ENCODE measurements around the gene CYP8B1.

CYP8B1 gene

DNA sequence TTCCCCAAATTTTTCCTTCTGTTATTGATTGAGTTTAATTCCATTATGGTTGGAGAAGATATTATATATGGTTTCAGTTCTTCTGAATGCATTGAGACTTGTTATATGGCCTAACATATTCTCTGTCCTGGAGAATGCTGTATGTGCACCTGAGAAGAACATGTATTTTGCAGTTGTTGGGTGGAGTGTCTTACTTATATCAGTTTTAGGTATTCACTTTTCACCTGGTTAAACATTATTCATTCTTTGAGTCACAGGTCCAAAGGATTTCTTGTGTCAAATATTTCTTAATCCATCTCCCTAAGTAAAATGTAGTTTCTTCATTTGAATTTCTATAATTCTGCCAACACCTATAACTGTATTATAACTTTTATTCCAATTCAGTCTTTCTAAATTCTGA, 48.7 kb downstream of the CYP8B1 start:
- DNase-seq (no peak), ATAC-seq (no peak)

DNA sequence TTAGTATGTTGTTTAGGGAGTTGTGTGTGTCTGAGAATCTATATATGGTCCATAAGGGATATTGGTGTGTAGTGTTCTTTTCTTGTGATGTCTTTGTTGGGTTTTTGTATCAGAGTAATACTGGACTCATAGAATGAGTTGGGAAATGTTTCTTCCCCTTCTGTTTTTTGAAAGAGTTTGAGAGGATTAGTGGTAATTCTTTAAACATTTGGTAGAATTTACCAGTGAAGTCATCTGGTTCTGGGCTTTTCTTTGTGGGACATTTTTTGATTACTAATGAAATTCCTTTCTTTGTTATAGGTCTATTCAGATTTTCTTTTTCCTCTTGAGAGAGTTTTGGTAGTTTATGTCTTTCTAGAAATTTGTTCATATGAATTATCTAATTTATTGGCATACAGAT, 49.5 kb downstream of the CYP8B1 start:
- DNase-seq (no peak), ATAC-seq (no peak)

DNA sequence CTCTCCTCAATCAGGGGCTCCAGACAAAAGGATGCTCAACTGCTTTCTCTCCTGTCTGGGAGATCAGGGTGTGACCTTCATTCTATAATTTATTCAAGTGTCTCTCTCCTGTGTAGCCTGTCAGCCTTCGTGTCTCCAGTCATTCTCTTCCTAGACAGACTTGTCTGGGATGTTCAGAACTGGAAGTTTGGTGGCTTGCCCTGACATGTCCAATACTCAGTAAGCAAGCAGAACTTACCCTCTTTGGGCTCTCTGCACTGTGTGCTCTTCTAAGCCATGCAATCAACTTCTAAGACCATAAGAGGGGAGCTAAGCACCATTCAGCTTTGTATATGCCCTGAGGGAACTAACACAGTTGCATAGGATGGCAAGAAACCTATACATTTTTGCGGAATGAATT, 52.3 kb downstream of the CYP8B1 start:
- ATAC-seq = no peak
- DNase-seq = no peak

DNA sequence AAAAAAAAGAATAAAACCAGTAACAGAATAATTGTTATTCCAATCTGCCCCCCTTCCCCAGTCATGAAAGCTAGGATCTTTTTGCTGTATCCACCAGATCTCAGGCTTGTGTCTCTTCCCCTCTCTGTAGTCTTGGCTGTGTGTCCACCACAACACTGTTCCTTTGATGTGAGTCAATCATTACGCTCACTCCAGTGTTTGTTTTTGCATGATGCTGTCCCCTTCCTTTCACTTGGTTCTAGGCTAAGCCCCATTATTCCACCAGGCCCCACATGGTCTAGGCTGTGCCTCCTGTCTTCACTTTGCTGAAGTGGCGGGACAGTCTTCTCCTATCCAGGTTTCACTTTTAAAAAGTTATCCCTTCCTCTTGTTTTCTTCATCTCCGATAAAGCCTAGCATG, 52.9 kb downstream of the CYP8B1 start:
- no peak for ATAC-seq
- no peak for DNase-seq

Measured in stimulated activated naive CD8-positive, alpha-beta T cell treated with anti-CD3 and anti-CD28 coated beads, Interleukin-15, Interleukin-2, amounts not matched to agents 100 U/mL and 50 U/mL, for 24 hours (primary cell).